ENCODE measurements around the gene SORCS2. TPM values are rescaled to one million over a fixed set of nuclear protein-coding genes. Genes with fewer than 3 reads are reported as not detected.

Gene SORCS2
- total RNA-seq, 1 donor from 2014 or later = 13.4 TPM

- no peak for TF ChIP-seq CTCF (conservative IDR thresholded peaks at IDR 0.05)
- Mint-ChIP-seq H3K9me3 (no peaks in the 10 kb centered on the region), H3K4me1 (ENCODE audit: unreplicated experiment) (peaks cover 17% of the 10 kb centered on the region), H3K4me3 (no peak overlapping the region), H3K27me3 (no peaks in the 10 kb centered on the region), H3K27ac (no peak overlapping the region), H3K36me3 (no peaks in the 10 kb centered on the region)
- DNase-seq (ENCODE audit: extremely low spot score, unreplicated experiment) = no peak
Measured at GRCh38 chr4:7352486-7352885, 160.1 kb downstream of the SORCS2 start.

- Mint-ChIP-seq H3K36me3 (no peaks in the 10 kb centered on the region), H3K4me3 (no peak overlapping the region), H3K27me3 (no peaks in the 10 kb centered on the region), H3K27ac (no peak overlapping the region), H3K4me1 (ENCODE audit: unreplicated experiment) (peaks cover 19% of the 10 kb centered on the region), H3K9me3 (no peaks in the 10 kb centered on the region)
- TF ChIP-seq CTCF (conservative IDR thresholded peaks at IDR 0.05) = no peak
- no peak for DNase-seq (ENCODE audit: extremely low spot score, unreplicated experiment)
Measured at GRCh38 chr4:7353046-7353790, 160.9 kb downstream of the SORCS2 start.

DNA sequence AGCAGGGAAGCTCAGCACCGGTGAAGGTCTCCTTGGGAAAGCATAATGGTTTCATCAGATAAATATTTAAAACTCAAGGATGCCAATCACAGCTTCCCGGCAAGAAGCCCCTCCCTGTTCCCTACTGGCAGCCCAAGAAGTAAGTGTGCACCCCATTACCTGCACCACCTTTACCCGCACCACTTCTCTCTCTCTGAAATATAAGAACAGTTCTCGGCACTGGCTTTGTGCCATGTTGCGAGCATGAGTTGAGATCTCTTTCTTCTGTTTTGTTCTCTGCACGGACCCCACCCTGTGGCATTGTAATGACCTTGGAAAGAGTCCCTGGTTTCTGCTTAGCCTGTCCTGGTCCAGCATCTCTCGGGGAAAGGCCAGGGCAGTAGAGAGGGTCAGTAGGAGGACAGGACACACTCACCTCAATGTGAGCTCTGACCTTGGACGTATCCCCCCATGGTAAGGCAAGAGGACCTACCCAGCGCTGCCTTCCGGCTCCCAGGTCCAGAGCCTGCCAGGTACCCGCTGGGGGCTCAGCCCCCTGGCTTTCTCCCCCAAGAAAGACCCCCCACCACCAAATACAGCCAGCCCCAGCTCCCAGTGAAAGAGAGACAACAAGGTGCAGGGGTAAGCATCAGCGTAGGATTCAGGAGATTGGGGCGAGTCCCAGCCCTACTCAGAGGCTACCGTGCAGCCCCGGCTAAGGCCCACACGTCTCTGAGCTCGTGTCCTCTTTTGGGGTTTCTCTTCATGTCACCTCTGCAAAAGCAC is 161.7 kb downstream of the SORCS2 start:
- H3K9me3 Mint-ChIP-seq = no peaks in the 10 kb centered on the region
- H3K27ac Mint-ChIP-seq = no peak overlapping the region
- no peaks in the 10 kb centered on the region for H3K36me3 Mint-ChIP-seq
- no peaks in the 10 kb centered on the region for H3K27me3 Mint-ChIP-seq
- no peak for DNase-seq (ENCODE audit: extremely low spot score, unreplicated experiment)
- H3K4me1 Mint-ChIP-seq (ENCODE audit: unreplicated experiment) = peaks cover 19% of the 10 kb centered on the region
- no peak overlapping the region for H3K4me3 Mint-ChIP-seq
- TF ChIP-seq CTCF (conservative IDR thresholded peaks at IDR 0.05) = no peak

- H3K9me3 Mint-ChIP-seq = no peaks in the 10 kb centered on the region
- DNase-seq (ENCODE audit: extremely low spot score, unreplicated experiment) = no peak
- peaks cover 26% of the 10 kb centered on the region for H3K4me1 Mint-ChIP-seq (ENCODE audit: unreplicated experiment)
- no peaks in the 10 kb centered on the region for H3K27me3 Mint-ChIP-seq
- no peak for TF ChIP-seq CTCF (conservative IDR thresholded peaks at IDR 0.05)
- H3K4me3 Mint-ChIP-seq = no peak overlapping the region
- no peak overlapping the region for H3K27ac Mint-ChIP-seq
- no peaks in the 10 kb centered on the region for H3K36me3 Mint-ChIP-seq
Measured at GRCh38 chr4:7354927-7355326, 162.6 kb downstream of the SORCS2 start.

DNA sequence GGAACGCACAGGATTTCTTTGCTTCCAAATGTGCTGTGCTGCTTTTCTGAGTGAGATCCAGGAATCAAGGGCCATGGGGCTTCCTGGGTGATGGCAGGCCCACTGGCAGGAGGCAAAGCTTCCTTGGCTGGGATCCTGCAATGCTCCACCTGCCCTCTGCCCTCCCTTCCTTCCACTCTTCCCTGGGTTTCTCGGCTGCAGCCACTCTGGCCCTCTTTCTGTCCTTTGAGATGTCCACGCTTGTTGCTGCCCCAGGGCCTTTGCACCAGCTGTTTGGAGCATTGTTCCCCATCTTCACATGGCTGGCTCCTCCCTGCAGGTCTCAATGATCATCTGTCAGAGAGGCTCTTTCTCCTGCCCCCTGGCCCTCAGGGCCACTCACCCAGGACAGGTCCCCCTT is 163.5 kb downstream of the SORCS2 start:
- no peaks in the 10 kb centered on the region for H3K27me3 Mint-ChIP-seq
- no peak for TF ChIP-seq CTCF (conservative IDR thresholded peaks at IDR 0.05)
- no peaks in the 10 kb centered on the region for H3K9me3 Mint-ChIP-seq
- peaks cover 26% of the 10 kb centered on the region for H3K4me1 Mint-ChIP-seq (ENCODE audit: unreplicated experiment)
- H3K4me3 Mint-ChIP-seq = no peak overlapping the region
- no peaks in the 10 kb centered on the region for H3K36me3 Mint-ChIP-seq
- DNase-seq (ENCODE audit: extremely low spot score, unreplicated experiment) = no peak
- no peak overlapping the region for H3K27ac Mint-ChIP-seq
